Type B pancreatic cell (in vitro differentiated cells): ENCODE measurements around the gene NDNF. TPM values are rescaled to one million over a fixed set of nuclear protein-coding genes. Genes with fewer than 3 reads are reported as not detected.

Experiments
- DNase-seq: peaks from one replicate; pipeline ENCODE4 v3.0.0; 2021; ENCODE audit warnings: mixed read lengths; ENCODE audit not compliant: unreplicated experiment; ENCODE audit errors: extremely low spot score
- H3K27ac Mint-ChIP-seq: 2 replicates; pipeline ENCODE4 v1.8.0; 2021; ENCODE audit warnings: mild to moderate bottlenecking, mixed read lengths
- H3K27me3 Mint-ChIP-seq: 2 replicates; pipeline ENCODE4 v1.8.0; 2021; ENCODE audit warnings: mixed read lengths
- H3K36me3 Mint-ChIP-seq: 2 replicates; pipeline ENCODE4 v1.8.0; 2021; ENCODE audit warnings: mixed read lengths
- H3K4me1 Mint-ChIP-seq: one replicate; pipeline ENCODE4 v1.8.0; 2021; ENCODE audit warnings: mixed read lengths; ENCODE audit not compliant: unreplicated experiment
- H3K4me3 Mint-ChIP-seq: 2 replicates; pipeline ENCODE4 v1.8.0; 2021; ENCODE audit warnings: mild to moderate bottlenecking, mixed read lengths
- H3K9me3 Mint-ChIP-seq: 2 replicates; pipeline ENCODE4 v1.8.0; 2021; ENCODE audit warnings: mixed read lengths
- total RNA-seq: library from RNA; stranded (reverse); gene quantifications from 2 replicates; pipeline ENCODE4 v1.2.1, GENCODE V29; 2021; ENCODE audit warnings: low replicate concordance
- TF ChIP-seq, protein P1 (sequence below): fragments of 200-600 bp; sonication (generic); conservative IDR thresholded peaks from 2 replicates; pipeline ENCODE4 v1.5.0; 2021; ENCODE audit warnings: antibody characterized with exemption, mild to moderate bottlenecking

NDNF gene
- total RNA-seq, 1 donor from 2014 or later: 14.6 TPM

DNA sequence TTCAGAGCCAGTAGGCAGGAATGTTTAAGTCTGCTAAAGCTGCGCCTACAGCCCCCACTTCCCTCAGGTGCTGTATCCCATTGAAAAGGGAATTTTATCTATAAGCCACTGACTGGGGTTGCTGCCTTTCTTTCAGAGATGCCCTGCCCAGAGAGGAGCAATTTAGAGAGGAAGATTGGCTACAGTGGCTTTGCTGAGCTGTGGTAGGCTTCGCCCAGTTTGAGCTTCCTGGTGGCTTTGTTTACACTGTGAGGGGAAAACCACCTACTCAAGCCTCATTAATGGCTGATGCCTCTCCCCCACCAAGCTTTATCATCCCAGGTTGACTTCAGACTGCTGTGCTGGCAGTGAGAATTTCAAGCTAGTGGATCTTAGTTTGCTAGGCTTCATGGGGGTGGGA lies 82.1 kb downstream of the NDNF start:
- Mint-ChIP-seq H3K27ac (no peak overlapping the region), H3K27me3 (no peaks in the 10 kb centered on the region), H3K4me3 (no peak overlapping the region), H3K9me3 (no peaks in the 10 kb centered on the region), H3K4me1 (no peaks in the 10 kb centered on the region), H3K36me3 (no peaks in the 10 kb centered on the region)
- TF ChIP-seq, protein P1, sequence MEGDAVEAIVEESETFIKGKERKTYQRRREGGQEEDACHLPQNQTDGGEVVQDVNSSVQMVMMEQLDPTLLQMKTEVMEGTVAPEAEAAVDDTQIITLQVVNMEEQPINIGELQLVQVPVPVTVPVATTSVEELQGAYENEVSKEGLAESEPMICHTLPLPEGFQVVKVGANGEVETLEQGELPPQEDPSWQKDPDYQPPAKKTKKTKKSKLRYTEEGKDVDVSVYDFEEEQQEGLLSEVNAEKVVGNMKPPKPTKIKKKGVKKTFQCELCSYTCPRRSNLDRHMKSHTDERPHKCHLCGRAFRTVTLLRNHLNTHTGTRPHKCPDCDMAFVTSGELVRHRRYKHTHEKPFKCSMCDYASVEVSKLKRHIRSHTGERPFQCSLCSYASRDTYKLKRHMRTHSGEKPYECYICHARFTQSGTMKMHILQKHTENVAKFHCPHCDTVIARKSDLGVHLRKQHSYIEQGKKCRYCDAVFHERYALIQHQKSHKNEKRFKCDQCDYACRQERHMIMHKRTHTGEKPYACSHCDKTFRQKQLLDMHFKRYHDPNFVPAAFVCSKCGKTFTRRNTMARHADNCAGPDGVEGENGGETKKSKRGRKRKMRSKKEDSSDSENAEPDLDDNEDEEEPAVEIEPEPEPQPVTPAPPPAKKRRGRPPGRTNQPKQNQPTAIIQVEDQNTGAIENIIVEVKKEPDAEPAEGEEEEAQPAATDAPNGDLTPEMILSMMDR: no peak
- no peak for DNase-seq

Other genes starting within 250 kb of the NDNF start
- 5.9 and 15.7 TPM in 2 replicates for gene PRDM5, start 149.8 kb downstream of the NDNF start, total RNA-seq
- 0.24 TPM in 1 of 2 replicates, not detected in the other for gene TNIP3, start 91.8 kb upstream of the NDNF start, total RNA-seq